NB4 (cell line): ENCODE data around the gene DAZL.

Experiments
- MYC ChIP-seq: IDR thresholded peaks from 2 replicates; pipeline ENCODE4 v1.6.1; 2011; ENCODE audit warnings: low read depth, low read length
- POLR2A ChIP-seq: IDR thresholded peaks from 2 replicates; pipeline ENCODE4 v1.6.1; 2011; ENCODE audit warnings: mild to moderate bottlenecking; ENCODE audit not compliant: insufficient read length; ENCODE audit errors: extremely low read depth
- TF ChIP-seq, protein P1 (sequence below): IDR thresholded peaks from one replicate; pipeline ENCODE4 v1.5.1; 2012; ENCODE audit warnings: low read depth, low read length

DNA sequence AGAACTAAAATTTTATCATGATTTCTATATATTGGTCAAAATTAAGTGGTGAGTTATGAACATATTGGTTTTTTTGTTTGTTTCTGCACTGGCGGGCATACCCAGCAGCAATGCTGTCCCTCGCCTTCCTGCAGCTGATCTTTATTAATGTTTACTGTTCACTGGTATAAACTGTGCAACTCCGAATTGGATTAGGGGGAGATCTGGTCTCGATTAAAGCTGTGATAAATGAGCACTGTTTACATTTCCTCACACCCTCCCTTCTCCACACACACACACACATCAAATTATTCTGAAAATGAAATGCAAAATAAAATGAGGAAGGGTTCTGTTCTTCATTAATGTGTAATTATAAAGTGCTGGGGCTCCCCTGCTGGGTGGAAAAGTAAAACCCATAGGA lies 48.5 kb upstream of the DAZL start:
- TF ChIP-seq, protein P1, sequence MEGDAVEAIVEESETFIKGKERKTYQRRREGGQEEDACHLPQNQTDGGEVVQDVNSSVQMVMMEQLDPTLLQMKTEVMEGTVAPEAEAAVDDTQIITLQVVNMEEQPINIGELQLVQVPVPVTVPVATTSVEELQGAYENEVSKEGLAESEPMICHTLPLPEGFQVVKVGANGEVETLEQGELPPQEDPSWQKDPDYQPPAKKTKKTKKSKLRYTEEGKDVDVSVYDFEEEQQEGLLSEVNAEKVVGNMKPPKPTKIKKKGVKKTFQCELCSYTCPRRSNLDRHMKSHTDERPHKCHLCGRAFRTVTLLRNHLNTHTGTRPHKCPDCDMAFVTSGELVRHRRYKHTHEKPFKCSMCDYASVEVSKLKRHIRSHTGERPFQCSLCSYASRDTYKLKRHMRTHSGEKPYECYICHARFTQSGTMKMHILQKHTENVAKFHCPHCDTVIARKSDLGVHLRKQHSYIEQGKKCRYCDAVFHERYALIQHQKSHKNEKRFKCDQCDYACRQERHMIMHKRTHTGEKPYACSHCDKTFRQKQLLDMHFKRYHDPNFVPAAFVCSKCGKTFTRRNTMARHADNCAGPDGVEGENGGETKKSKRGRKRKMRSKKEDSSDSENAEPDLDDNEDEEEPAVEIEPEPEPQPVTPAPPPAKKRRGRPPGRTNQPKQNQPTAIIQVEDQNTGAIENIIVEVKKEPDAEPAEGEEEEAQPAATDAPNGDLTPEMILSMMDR: no peak
- TF ChIP-seq POLR2A: no peak
- TF ChIP-seq MYC: no peak
